ENCODE results near the gene ARHGAP36. TPM values are rescaled to one million over a fixed set of nuclear protein-coding genes. Genes with fewer than 3 reads are reported as not detected.

ARHGAP36 gene
- total RNA-seq, 1 experiment from 2014 or later, result 0.52 TPM

- TF ChIP-seq ZNF416 (CRISPR knock-in tag; IDR thresholded peaks at IDR 0.05), result no peak
- TF ChIP-seq MXD4 (CRISPR knock-in tag; IDR thresholded peaks at IDR 0.05; ENCODE audit: borderline replicate concordance), result no peak
- TF ChIP-seq OVOL2 (CRISPR knock-in tag; IDR thresholded peaks at IDR 0.05; ENCODE audit: borderline replicate concordance), result no peak
- no peak for TF ChIP-seq ESRRA (CRISPR knock-in tag; IDR thresholded peaks at IDR 0.05; ENCODE audit: borderline replicate concordance)
- TF ChIP-seq CTCF (IDR thresholded peaks at IDR 0.05), result no peak
- TF ChIP-seq TEAD4 (CRISPR knock-in tag; IDR thresholded peaks at IDR 0.05), result no peak
- TF ChIP-seq ZNF423 (CRISPR knock-in tag; IDR thresholded peaks at IDR 0.05), result no peak
- no peak for TF ChIP-seq ELF4 (CRISPR knock-in tag; IDR thresholded peaks at IDR 0.05; ENCODE audit: low read depth)
- TF ChIP-seq STAT6 (CRISPR knock-in tag; conservative IDR thresholded peaks at IDR 0.05; ENCODE audit: low read depth), result no peak
Observed at GRCh38 chrX:131060147-131060546, 2.0 kb downstream of the ARHGAP36 start (continued).

GRCh38 chrX:131061306-131061705, 3.2 kb downstream of the ARHGAP36 start:
- no peak for DNase-seq (ENCODE audit: low spot score)
- ChIA-PET CTCF (interaction anchor here (1.4 kb wide), 1 partner anchor 7 kb away, joined by 3 read pairs; no protein-coding TSS in a partner anchor), POLR2A (no interaction called here)
- Mint-ChIP-seq H3K27ac (no peak overlapping the region), H3K36me3 (no peaks in the 10 kb centered on the region), H3K9me3 (no peaks in the 10 kb centered on the region), H3K4me3 (no peak overlapping the region), H3K27me3 (ENCODE audit: low read depth) (peaks cover 49% of the 10 kb centered on the region), H3K4me1 (peaks cover 21% of the 10 kb centered on the region)
- ATAC-seq, result no peak
- no peak for TF ChIP-seq OVOL2 (CRISPR knock-in tag; IDR thresholded peaks at IDR 0.05; ENCODE audit: borderline replicate concordance)
- no peak for TF ChIP-seq ZNF121 (CRISPR knock-in tag; IDR thresholded peaks at IDR 0.05)
- no peak for TF ChIP-seq AR (CRISPR knock-in tag; IDR thresholded peaks at IDR 0.05)
- no peak for TF ChIP-seq RELA (CRISPR knock-in tag; IDR thresholded peaks at IDR 0.05; ENCODE audit: borderline replicate concordance)
- no peak for TF ChIP-seq JUN (CRISPR knock-in tag; IDR thresholded peaks at IDR 0.05)
- TF ChIP-seq ATF3 (CRISPR knock-in tag; conservative IDR thresholded peaks at IDR 0.05), result no peak
- TF ChIP-seq ZNF396 (CRISPR knock-in tag; IDR thresholded peaks at IDR 0.05; ENCODE audit: borderline replicate concordance), result no peak
- no peak for TF ChIP-seq IRF2 (CRISPR knock-in tag; IDR thresholded peaks at IDR 0.05; ENCODE audit: borderline replicate concordance, low read depth)
- no peak for TF ChIP-seq ETV6 (CRISPR knock-in tag; IDR thresholded peaks at IDR 0.05)
- no peak for TF ChIP-seq ZSCAN18 (CRISPR knock-in tag; IDR thresholded peaks at IDR 0.05)
- no peak for TF ChIP-seq ZBTB43 (CRISPR knock-in tag; IDR thresholded peaks at IDR 0.05)
- TF ChIP-seq ZBTB21 (CRISPR knock-in tag; IDR thresholded peaks at IDR 0.05; ENCODE audit: borderline replicate concordance), result no peak
- TF ChIP-seq ZMAT4 (CRISPR knock-in tag; IDR thresholded peaks at IDR 0.05), result no peak
- TF ChIP-seq CDX4 (CRISPR knock-in tag; IDR thresholded peaks at IDR 0.05; ENCODE audit: borderline replicate concordance), result no peak
- no peak for TF ChIP-seq E2F1 (CRISPR knock-in tag; IDR thresholded peaks at IDR 0.05)
- no peak for TF ChIP-seq MAX (CRISPR knock-in tag; IDR thresholded peaks at IDR 0.05)
- no peak for TF ChIP-seq RORB (CRISPR knock-in tag; IDR thresholded peaks at IDR 0.05)
